Cardiac septum (tissue), 1 donor: ENCODE results near the gene PRSS27. TPM values are rescaled to one million over a fixed set of nuclear protein-coding genes. Genes with fewer than 3 reads are reported as not detected.

Experiments
- DNase-seq: peaks from one replicate; pipeline ENCODE4 v3.0.0-alpha.2; 2020; ENCODE audit warnings: low spot score
- intact Hi-C: fragments of 100-400 bp; cut with DNase I; formaldehyde crosslinking; loops from one replicate; pipeline ENCODE4 v1.14.0; 2022
- long read RNA-seq: library from polyadenylated mRNA; unstranded; transcript quantifications from one replicate; pipeline ENCODE4 v2.0.0, GENCODE V29; 2021
- total RNA-seq: library from RNA; stranded (reverse); fragmentation: NEBNext Ultra II Directional; extraction: Animal tissue kit (Norgen Biotek cat#: 25700); gene quantifications from one replicate; pipeline ENCODE4 v1.2.1, GENCODE V29; 2021
- donor health status: DM: no; HTN: no; CAD: no.

Gene PRSS27
- 0.40 TPM for total RNA-seq
- long read RNA-seq, partial matches to known transcripts, result 0 of 1 reads
- long read RNA-seq, other reads (novel, unspliced or antisense), result 1 of 1 reads

GRCh38 chr16:2720064-2720457 lies at the start of gene PRSS27:
Gene PRSS27 (minus strand): TSS chr16:2720224. CDS start chr16:2720160, 64 bp downstream.
- no peak for DNase-seq
- intact Hi-C loops, result loop anchor here (2.0 to 10.0 kb wide), 3 partner anchors 33 to 145 kb away; partner anchors contain the start of genes KCTD5 and SRRM2

GRCh38 chr16:2769675-2770056 lies 49.6 kb upstream of the PRSS27 start:
- no peak for DNase-seq
- intact Hi-C loops, result no loop called here

- DNase-seq, result no peak
- intact Hi-C loops, result no loop called here
Observed at GRCh38 chr16:2769100-2769529, 49.1 kb upstream of the PRSS27 start.

- intact Hi-C loops, result no loop called here
- DNase-seq, result no peak
Observed at GRCh38 chr16:2768403-2769089, 48.5 kb upstream of the PRSS27 start.

- intact Hi-C loops, result no loop called here
- DNase-seq, result no peak
Observed at GRCh38 chr16:2767891-2768290, 47.9 kb upstream of the PRSS27 start.

- no peak for DNase-seq
- intact Hi-C loops, result no loop called here
Observed at GRCh38 chr16:2767140-2767731, 47.2 kb upstream of the PRSS27 start.

- intact Hi-C loops, result no loop called here
- DNase-seq, result no peak
Observed at GRCh38 chr16:2766430-2767139, 46.6 kb upstream of the PRSS27 start.

GRCh38 chr16:2765462-2766404 lies 45.7 kb upstream of the PRSS27 start:
- DNase-seq, result no peak
- intact Hi-C loops, result no loop called here

- DNase-seq, result no peak
- intact Hi-C loops, result no loop called here
Observed at GRCh38 chr16:2764718-2765117, 44.7 kb upstream of the PRSS27 start.

GRCh38 chr16:2763173-2763572 lies 43.1 kb upstream of the PRSS27 start:
- intact Hi-C loops, result no loop called here

GRCh38 chr16:2762711-2763110 lies 42.7 kb upstream of the PRSS27 start:
- intact Hi-C loops, result no loop called here
- no peak for DNase-seq

More at GRCh38 chr16:2763173-2763572, 43.1 kb upstream of the PRSS27 start:
- no peak for DNase-seq

GRCh38 chr16:2761886-2762583 lies 42.0 kb upstream of the PRSS27 start:
- intact Hi-C loops, result no loop called here
- no peak for DNase-seq

GRCh38 chr16:2761472-2761871 lies 41.4 kb upstream of the PRSS27 start:
- no peak for DNase-seq

GRCh38 chr16:2757344-2757743 lies 37.3 kb upstream of the PRSS27 start:
- no peak for DNase-seq
- intact Hi-C loops, result no loop called here

More at GRCh38 chr16:2761472-2761871, 41.4 kb upstream of the PRSS27 start:
- intact Hi-C loops, result no loop called here

GRCh38 chr16:2756288-2757015 lies 36.4 kb upstream of the PRSS27 start:
- intact Hi-C loops, result no loop called here
- DNase-seq, result no peak

GRCh38 chr16:2755158-2755557 lies 35.1 kb upstream of the PRSS27 start:
- intact Hi-C loops, result no loop called here
- DNase-seq, result no peak

GRCh38 chr16:2753733-2754020 lies 33.7 kb upstream of the PRSS27 start:
- intact Hi-C loops, result loop anchor here (2.0 to 5.0 kb wide), 3 partner anchors 23 to 159 kb away; partner anchors contain the start of genes ELOB, FLYWCH1 and PRSS27
- DNase-seq, result no peak
